Sigmoid colon (tissue), 7 donors: ENCODE data around the gene ANKS1A. TPM values are rescaled to one million over a fixed set of nuclear protein-coding genes. Genes with fewer than 3 reads are reported as not detected.

Source experiments
- DNase-seq: peaks from one replicate; pipeline ENCODE4 v3.0.0-alpha.2; 2019
- H3K27ac ChIP-seq, 4 donors: fragments of 200-600 bp; sonication (generic); one replicate each; pipeline ENCODE4 v1.5.1; 2016 to 2019; ENCODE audit warnings: mild to moderate bottlenecking in 1 of 4
- H3K27me3 ChIP-seq, 3 donors: fragments of 200-600 bp; sonication (generic); one replicate each; pipeline ENCODE4 v1.5.1; 2019; ENCODE audit warnings: mild to moderate bottlenecking in 1 of 3
- H3K36me3 ChIP-seq, 4 donors: fragments of 200-600 bp; sonication (generic); one replicate each; pipeline ENCODE4 v1.5.1; 2016 to 2019
- H3K4me1 ChIP-seq, 4 donors: fragments of 200-600 bp; sonication (generic); one replicate each; pipeline ENCODE4 v1.5.1; 2017 to 2019
- H3K4me3 ChIP-seq, 4 donors: fragments of 200-600 bp; sonication (generic); one replicate each; pipeline ENCODE4 v1.5.1; 2017 to 2019; ENCODE audit warnings: mild to moderate bottlenecking in 2 of 4, moderate library complexity in 1 of 4
- H3K9me3 ChIP-seq, 4 donors: fragments of 200-600 bp in 3 of 4; sonication (generic) in 3 of 4; one replicate each; pipeline versions ENCODE4 v1.5.1 to v1.6.1; 2013 to 2019
- EP300 ChIP-seq, 4 donors: sonication (generic); formaldehyde crosslinking; IDR thresholded peaks; one replicate each; pipeline ENCODE4 v1.6.1; 2017; ENCODE audit warnings: antibody characterized with exemption in 4 of 4
- POLR2A ChIP-seq, 2 donors: fragments of 450-650 bp; IDR thresholded peaks; one replicate each; pipeline ENCODE4 v1.6.1; 2016; ENCODE audit warnings: antibody characterized with exemption in 2 of 2, mild to moderate bottlenecking in 2 of 2, moderate library complexity in 2 of 2
- POLR2AphosphoS5 ChIP-seq, 4 donors: sonication (generic); formaldehyde crosslinking; IDR thresholded peaks; one replicate each; pipeline ENCODE4 v1.6.1; 2017; ENCODE audit warnings: antibody characterized with exemption in 4 of 4
- WGBS, 2 donors: extraction: QIAGEN DNeasy Blood & Tissue Kit; methylation state at CpG; one replicate each; pipeline ENCODE4 v1.1.7; 2013; 5-methylcytosine and 5-hydroxymethylcytosine counted together
- intact Hi-C: fragments of 100-400 bp; cut with DNase I; formaldehyde crosslinking; loops from one replicate; pipeline ENCODE4 v1.15.1; 2023
- polyA plus RNA-seq, 3 donors: library from polyadenylated mRNA; stranded (reverse); fragments of 200-250 nt; gene quantifications; one replicate each; pipeline ENCODE4 v1.2.3, GENCODE V29; 2013
- total RNA-seq, 4 donors: library from RNA; depleted of rRNA; stranded (reverse); fragments of >200 nt; gene quantifications; one replicate each; pipeline ENCODE4 v1.1.0, GENCODE V29; 2016
- TF ChIP-seq, protein P1 (sequence below), 4 experiments: fragments of 450-650 bp in 3 of 4; fragments of 200-600 bp in 1 of 4; IDR thresholded peaks; one replicate each; pipeline ENCODE4 v1.5.1; 2016 to 2019; ENCODE audit warnings: antibody characterized with exemption in 4 of 4, mild to moderate bottlenecking in 3 of 4, moderate library complexity in 2 of 4
- donor health status: healthy with polysubstance abuse.
- donor health status: Bipolar disorder and iron deficiency.
- donor health status: healthy.

ANKS1A gene
- total and polyA plus RNA-seq, 7 donors = 9.0 to 60.1 (median 37.8) TPM

DNA sequence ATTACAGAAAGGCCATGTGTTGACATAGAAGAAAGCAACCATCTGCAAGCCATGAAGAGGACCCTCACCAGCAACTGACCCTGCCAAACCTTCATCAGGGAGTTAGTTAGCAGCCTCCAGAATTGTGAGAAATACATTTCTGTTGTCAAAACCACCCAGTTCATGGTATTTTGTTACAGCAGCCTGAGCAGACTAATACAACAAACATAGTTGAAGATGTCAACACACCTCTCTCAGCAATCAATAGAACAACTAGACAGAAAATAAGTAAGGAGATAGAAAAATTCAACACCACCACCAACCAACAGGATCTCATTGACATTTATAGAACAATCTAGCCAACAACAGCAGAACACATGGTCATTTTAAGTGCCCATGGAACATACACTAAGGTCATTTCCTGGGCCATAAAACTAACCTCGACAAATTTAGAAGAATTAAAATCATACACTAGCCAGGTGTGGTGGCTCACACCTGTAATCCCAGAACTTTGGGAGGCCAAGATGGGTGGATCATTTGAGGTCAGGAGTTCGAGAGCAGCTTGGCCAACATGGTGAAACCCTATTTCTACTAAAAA is 219.3 kb downstream of the ANKS1A start:
- intact Hi-C loops = no loop called here
- H3K4me3 ChIP-seq = no peak overlapping the region
- H3K4me1 ChIP-seq = no peaks in the 10 kb centered on the region
- no peaks in the 10 kb centered on the region for H3K36me3 ChIP-seq
- 48 to 74% methylated on average over 2 of the region's 2 CpGs for WGBS, 2 donors
- H3K9me3 ChIP-seq = no peaks in the 10 kb centered on the region
- no peak overlapping the region for H3K27ac ChIP-seq
- H3K27me3 ChIP-seq = no peaks in the 10 kb centered on the region
- no peak for DNase-seq
- TF ChIP-seq POLR2A (IDR thresholded peaks at IDR 0.05) (no peak), POLR2AphosphoS5 (IDR thresholded peaks at IDR 0.05) (no peak)

DNA sequence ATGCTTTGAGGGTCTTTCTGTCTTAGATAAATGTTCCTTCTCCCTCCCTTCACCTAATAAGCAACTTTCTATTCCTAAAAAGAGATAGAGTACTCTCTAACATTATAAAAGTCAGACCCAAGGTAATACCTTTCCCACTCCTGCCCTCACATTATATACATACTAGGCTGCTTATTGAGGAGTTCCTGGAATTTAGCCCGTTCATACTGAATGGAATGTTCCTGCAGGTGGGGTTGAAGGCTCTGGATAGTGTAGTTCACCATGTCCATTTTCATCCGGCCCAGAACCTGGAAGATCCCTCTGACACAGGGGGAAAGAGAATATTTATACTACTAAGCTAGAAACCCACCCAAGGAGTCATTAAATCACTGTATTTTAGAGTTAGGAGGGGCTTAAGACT is 231.7 kb downstream of the ANKS1A start:
- Histone ChIP-seq H3K27ac (no peak overlapping the region), H3K27me3 (no peaks in the 10 kb centered on the region), H3K36me3 (no peaks in the 10 kb centered on the region), H3K4me1 (no peaks in the 10 kb centered on the region), H3K4me3 (no peak overlapping the region), H3K9me3 (no peaks in the 10 kb centered on the region)
- TF ChIP-seq EP300 (IDR thresholded peaks at IDR 0.05) (no peak), POLR2A (IDR thresholded peaks at IDR 0.05) (no peak), POLR2AphosphoS5 (IDR thresholded peaks at IDR 0.05) (no peak)
- TF ChIP-seq, protein P1, sequence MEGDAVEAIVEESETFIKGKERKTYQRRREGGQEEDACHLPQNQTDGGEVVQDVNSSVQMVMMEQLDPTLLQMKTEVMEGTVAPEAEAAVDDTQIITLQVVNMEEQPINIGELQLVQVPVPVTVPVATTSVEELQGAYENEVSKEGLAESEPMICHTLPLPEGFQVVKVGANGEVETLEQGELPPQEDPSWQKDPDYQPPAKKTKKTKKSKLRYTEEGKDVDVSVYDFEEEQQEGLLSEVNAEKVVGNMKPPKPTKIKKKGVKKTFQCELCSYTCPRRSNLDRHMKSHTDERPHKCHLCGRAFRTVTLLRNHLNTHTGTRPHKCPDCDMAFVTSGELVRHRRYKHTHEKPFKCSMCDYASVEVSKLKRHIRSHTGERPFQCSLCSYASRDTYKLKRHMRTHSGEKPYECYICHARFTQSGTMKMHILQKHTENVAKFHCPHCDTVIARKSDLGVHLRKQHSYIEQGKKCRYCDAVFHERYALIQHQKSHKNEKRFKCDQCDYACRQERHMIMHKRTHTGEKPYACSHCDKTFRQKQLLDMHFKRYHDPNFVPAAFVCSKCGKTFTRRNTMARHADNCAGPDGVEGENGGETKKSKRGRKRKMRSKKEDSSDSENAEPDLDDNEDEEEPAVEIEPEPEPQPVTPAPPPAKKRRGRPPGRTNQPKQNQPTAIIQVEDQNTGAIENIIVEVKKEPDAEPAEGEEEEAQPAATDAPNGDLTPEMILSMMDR (IDR thresholded peaks at IDR 0.05) = no peak
- intact Hi-C loops = no loop called here
- WGBS, 2 donors = 88 to 89% methylated on average over 2 of the region's 2 CpGs
- no peak for DNase-seq

DNA sequence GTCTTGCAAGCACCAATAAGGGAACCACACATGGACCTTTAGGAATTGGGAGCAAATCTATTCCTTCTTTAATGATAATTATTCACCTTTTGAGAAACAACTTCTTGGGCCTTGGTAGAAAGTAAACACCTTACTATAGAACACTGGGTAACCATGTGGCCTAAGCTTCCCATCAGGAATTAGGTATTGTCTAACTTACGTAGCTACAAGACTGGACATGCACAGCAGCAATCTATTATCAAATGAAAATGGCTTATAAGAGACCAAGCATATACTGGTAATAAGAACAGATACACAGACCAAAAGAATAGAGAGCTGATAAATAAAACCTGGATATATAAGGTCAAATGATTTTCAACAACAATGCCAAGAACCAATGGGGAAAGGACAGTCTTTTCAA is 235.3 kb downstream of the ANKS1A start:
- WGBS, 2 donors = 96 to 97% methylated on average over 1 of the region's 1 CpG
- TF ChIP-seq EP300 (IDR thresholded peaks at IDR 0.05) = no peak
- TF ChIP-seq POLR2AphosphoS5 (IDR thresholded peaks at IDR 0.05) = no peak
- TF ChIP-seq, protein P1 (IDR thresholded peaks at IDR 0.05) = no peak
- no peak for TF ChIP-seq POLR2A (IDR thresholded peaks at IDR 0.05)

DNA sequence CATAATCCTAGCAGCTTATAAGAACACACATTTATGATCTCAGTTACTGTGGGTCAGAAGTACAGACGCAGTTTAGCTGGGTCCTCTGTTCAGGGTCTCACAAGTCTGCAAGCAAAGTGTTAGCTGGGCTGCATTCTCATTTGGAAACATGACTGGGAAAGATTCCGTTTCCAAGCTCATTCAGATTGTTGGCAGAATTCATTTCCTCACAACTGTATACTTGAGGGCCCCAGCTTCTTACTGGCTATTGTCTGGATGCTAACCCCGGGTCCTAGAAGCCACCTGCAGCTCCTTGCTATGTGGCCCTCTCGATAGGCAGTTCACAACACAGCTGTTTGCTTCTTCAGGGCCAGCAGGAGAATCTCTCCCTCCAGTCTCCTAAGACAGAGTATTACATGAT is 239.0 kb downstream of the ANKS1A start:
- Histone ChIP-seq H3K36me3 (no peaks in the 10 kb centered on the region), H3K27ac (no peak overlapping the region), H3K27me3 (no peaks in the 10 kb centered on the region), H3K4me3 (no peak overlapping the region), H3K9me3 (no peaks in the 10 kb centered on the region), H3K4me1 (no peaks in the 10 kb centered on the region)
- DNase-seq = no peak
- 80 to 82% methylated on average over 4 of the region's 4 CpGs for WGBS, 2 donors
- intact Hi-C loops = no loop called here
- no peak for TF ChIP-seq POLR2A (IDR thresholded peaks at IDR 0.05)
- TF ChIP-seq EP300 (IDR thresholded peaks at IDR 0.05) = no peak
- no peak for TF ChIP-seq POLR2AphosphoS5 (IDR thresholded peaks at IDR 0.05)
- TF ChIP-seq, protein P1 (IDR thresholded peaks at IDR 0.05) = no peak

More for the DNA sequence above, 235.3 kb downstream of the ANKS1A start:
- Histone ChIP-seq H3K4me1 (no peaks in the 10 kb centered on the region), H3K36me3 (no peaks in the 10 kb centered on the region), H3K27me3 (no peaks in the 10 kb centered on the region), H3K27ac (no peak overlapping the region), H3K9me3 (no peaks in the 10 kb centered on the region), H3K4me3 (no peak overlapping the region)
- intact Hi-C loops = no loop called here
- no peak for DNase-seq

DNA sequence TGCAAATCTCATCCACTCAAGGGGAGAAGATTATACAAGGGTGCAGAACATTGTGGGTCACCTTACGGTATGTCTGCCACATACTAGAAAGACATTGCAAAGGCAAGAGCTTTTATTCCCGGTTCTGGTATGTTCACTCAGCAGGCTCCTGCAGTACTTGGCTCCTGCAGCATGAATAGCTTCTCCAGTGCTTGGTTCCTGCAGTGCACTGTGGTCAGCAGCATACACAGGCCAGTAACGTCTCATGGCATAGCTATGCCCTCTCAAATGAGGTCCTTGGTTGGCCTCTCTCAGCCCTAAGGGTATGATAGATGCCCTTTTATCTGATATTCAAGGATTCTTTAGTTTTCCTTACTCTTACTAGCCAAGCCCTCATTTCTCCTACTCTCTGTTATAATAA is 239.4 kb downstream of the ANKS1A start:
- Histone ChIP-seq H3K27ac (no peak overlapping the region), H3K9me3 (no peaks in the 10 kb centered on the region), H3K4me3 (no peak overlapping the region), H3K36me3 (no peaks in the 10 kb centered on the region), H3K4me1 (no peaks in the 10 kb centered on the region), H3K27me3 (no peaks in the 10 kb centered on the region)
- 86 to 88% methylated on average over 3 of the region's 3 CpGs for WGBS, 2 donors
- intact Hi-C loops = no loop called here
- DNase-seq = no peak
- TF ChIP-seq EP300 (IDR thresholded peaks at IDR 0.05) (no peak), POLR2AphosphoS5 (IDR thresholded peaks at IDR 0.05) (no peak), POLR2A (IDR thresholded peaks at IDR 0.05) (no peak)
- TF ChIP-seq, protein P1 (IDR thresholded peaks at IDR 0.05) = no peak
